Mucosa of descending colon (tissue), 3 donors: Measurements from ENCODE around the gene PAIP2B. TPM values are rescaled to one million over a fixed set of nuclear protein-coding genes. Genes with fewer than 3 reads are reported as not detected.
"Not testable (repeated sequence)": the region's sequence is repeated elsewhere in the genome, so short reads cannot be mapped to it uniquely, and the experiment has no call there.

Source experiments
- ATAC-seq: fragments of 200-7000 bp; cut with Tn5 transposase; one replicate; pipeline ENCODE4 v1.9.1; 2020; ENCODE audit warnings: mild to moderate bottlenecking, moderate library complexity
- DNase-seq, 3 donors: peaks; one replicate each; pipeline ENCODE4 v3.0.0-alpha.2; 2020
- H3K36me3 ChIP-seq: fragments of 200-600 bp; one replicate; pipeline ENCODE4 v1.8.0; 2021; ENCODE audit warnings: low read depth, mild to moderate bottlenecking
- H3K4me1 ChIP-seq: fragments of 200-600 bp; one replicate; pipeline ENCODE4 v1.8.0; 2021; ENCODE audit warnings: low read depth, mild to moderate bottlenecking
- H3K4me3 ChIP-seq: fragments of 200-600 bp; one replicate; pipeline ENCODE4 v1.8.0; 2021; ENCODE audit warnings: mild to moderate bottlenecking
- H3K9me3 ChIP-seq: fragments of 200-600 bp; one replicate; pipeline ENCODE4 v1.8.0; 2021; ENCODE audit warnings: mild to moderate bottlenecking
- CTCF ChIP-seq: fragments of 200-600 bp; IDR thresholded peaks from one replicate; pipeline ENCODE4 v1.8.0; 2022; ENCODE audit warnings: antibody characterized with exemption, mild to moderate bottlenecking
- intact Hi-C, 2 donors: fragments of 100-400 bp; cut with DNase I in 1 of 2; cut with micrococcal nuclease in 1 of 2; formaldehyde crosslinking; loops; one replicate each; pipeline versions ENCODE4 v1.11.0 to v1.11.1; 2022; cut with DNase I, micrococcal nuclease
- total RNA-seq, 3 donors: library from RNA; stranded (reverse); fragmentation: NEBNext Ultra II Directional in 2 of 3; extraction: Animal tissue kit (Norgen Biotek cat#: 25700) in 2 of 3; gene quantifications; one replicate each; pipeline versions ENCODE4 v1.2.1 to v1.2.4, GENCODE V29; 2021 to 2023
- donor health status: DM: no; HTN: no; CAD: no; lungs with moderate emphysema.
- donor health status: DM: no; HTN: no; CAD: no.
- donor health status: DM: no; HTN: yes; CAD: no.

The PAIP2B gene
- total RNA-seq, 3 donors from 2014 or later: 5.6 to 14.6 (median 6.5) TPM

GRCh38 chr2:71244302-71244660 is 17.4 kb upstream of the PAIP2B start:
- intact Hi-C loops: no loop called here
- Histone ChIP-seq H3K36me3 (no peaks in the 10 kb centered on the region), H3K9me3 (no peaks in the 10 kb centered on the region), H3K4me3 (no peak overlapping the region), H3K4me1 (no peaks in the 10 kb centered on the region)
- DNase-seq (no peak), ATAC-seq (no peak)
- no peak for TF ChIP-seq CTCF

- intact Hi-C loops: no loop called here
- TF ChIP-seq CTCF: no peak
- ATAC-seq: no peak
These were observed 16.9 kb upstream of the PAIP2B start for GRCh38 chr2:71243634-71244301.

GRCh38 chr2:71240794-71241193 is 13.9 kb upstream of the PAIP2B start:
- H3K4me3 ChIP-seq: no peak overlapping the region
- no peaks in the 10 kb centered on the region for H3K36me3 ChIP-seq
- TF ChIP-seq CTCF: no peak
- DNase-seq: peak in 1 of 3 donors; percentile 26
- H3K4me1 ChIP-seq: no peaks in the 10 kb centered on the region
- no peaks in the 10 kb centered on the region for H3K9me3 ChIP-seq
- ATAC-seq: no peak
- intact Hi-C loops: no loop called here

More at GRCh38 chr2:71243634-71244301, 16.9 kb upstream of the PAIP2B start:
- H3K4me3 ChIP-seq: no peak overlapping the region
- H3K4me1 ChIP-seq: no peaks in the 10 kb centered on the region
- DNase-seq: no peak
- no peaks in the 10 kb centered on the region for H3K36me3 ChIP-seq
- no peaks in the 10 kb centered on the region for H3K9me3 ChIP-seq

- Histone ChIP-seq H3K4me1 (no peaks in the 10 kb centered on the region), H3K9me3 (no peaks in the 10 kb centered on the region), H3K36me3 (no peaks in the 10 kb centered on the region), H3K4me3 (no peak overlapping the region)
- DNase-seq: no peak
- intact Hi-C loops: no loop called here
- no peak for ATAC-seq
- no peak for TF ChIP-seq CTCF
These were observed 11.2 kb upstream of the PAIP2B start for GRCh38 chr2:71238089-71238488.

GRCh38 chr2:71235930-71236587 is 9.2 kb upstream of the PAIP2B start:
- Histone ChIP-seq H3K4me3 (no peak overlapping the region), H3K4me1 (no peaks in the 10 kb centered on the region), H3K36me3 (no peaks in the 10 kb centered on the region), H3K9me3 (no peaks in the 10 kb centered on the region)
- intact Hi-C loops: no loop called here
- ATAC-seq (peak; percentile 17), DNase-seq (no peak)
- TF ChIP-seq CTCF: no peak

GRCh38 chr2:71233072-71233471 is 6.2 kb upstream of the PAIP2B start:
- H3K4me3 ChIP-seq, ATAC-seq, intact Hi-C loops, H3K36me3 ChIP-seq, H3K9me3 ChIP-seq, H3K4me1 ChIP-seq, DNase-seq: not testable (repeated sequence)
